ENCODE measurements around the gene DAGLB.

DAGLB gene

GRCh38 chr7:6385110-6385781, 62.5 kb downstream of the DAGLB start:
- no peak for TF ChIP-seq CTCF (IDR thresholded peaks at IDR 0.05)

DNA sequence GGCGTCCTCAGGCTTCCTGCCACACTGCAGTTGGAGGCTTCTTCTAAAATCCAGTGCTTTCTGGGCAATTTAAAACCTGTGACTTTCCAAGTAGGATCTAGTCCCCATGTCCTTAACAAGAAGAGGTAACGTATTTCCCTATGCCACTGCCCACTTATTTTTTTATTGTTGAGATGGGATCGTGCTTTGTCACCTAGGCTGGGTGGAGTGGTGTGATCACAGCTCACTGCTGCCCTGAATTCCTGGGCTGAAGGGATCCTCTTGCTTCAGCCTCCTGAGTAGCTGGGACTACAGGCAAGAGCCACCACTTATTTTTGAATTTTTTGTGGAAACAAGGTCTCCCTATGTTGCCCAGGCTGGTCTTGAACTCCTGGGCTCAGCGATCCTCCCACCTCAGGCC, 63.4 kb downstream of the DAGLB start:
- TF ChIP-seq CTCF (IDR thresholded peaks at IDR 0.05), result no peak

GRCh38 chr7:6382817-6383216, 64.9 kb downstream of the DAGLB start:
- TF ChIP-seq CTCF (IDR thresholded peaks at IDR 0.05), result no peak

GRCh38 chr7:6380310-6381095, 67.3 kb downstream of the DAGLB start:
- no peak for TF ChIP-seq CTCF (IDR thresholded peaks at IDR 0.05)

- no peak for TF ChIP-seq CTCF (IDR thresholded peaks at IDR 0.05)
Observed at GRCh38 chr7:6379886-6380285, 67.9 kb downstream of the DAGLB start.

DNA sequence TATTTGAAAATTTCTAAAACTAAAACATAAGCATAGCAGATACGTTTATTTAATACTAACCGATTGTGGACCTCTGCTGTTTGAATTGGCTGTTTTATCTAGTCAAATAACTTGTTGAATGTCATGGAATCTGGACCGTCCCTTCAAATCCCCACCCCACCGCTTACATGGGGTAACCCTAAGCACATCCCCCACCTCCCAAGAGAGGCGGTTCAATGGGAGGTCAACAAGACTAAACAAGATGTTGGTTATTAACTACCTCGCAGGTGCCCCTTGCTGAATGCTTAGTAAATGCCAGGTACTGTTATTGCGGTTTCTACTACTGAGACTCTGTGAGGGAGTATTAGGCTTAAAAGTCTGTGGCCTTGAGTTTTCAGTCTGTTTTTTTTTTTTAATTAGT, 70.9 kb downstream of the DAGLB start:
- TF ChIP-seq CTCF (IDR thresholded peaks at IDR 0.05), result no peak

DNA sequence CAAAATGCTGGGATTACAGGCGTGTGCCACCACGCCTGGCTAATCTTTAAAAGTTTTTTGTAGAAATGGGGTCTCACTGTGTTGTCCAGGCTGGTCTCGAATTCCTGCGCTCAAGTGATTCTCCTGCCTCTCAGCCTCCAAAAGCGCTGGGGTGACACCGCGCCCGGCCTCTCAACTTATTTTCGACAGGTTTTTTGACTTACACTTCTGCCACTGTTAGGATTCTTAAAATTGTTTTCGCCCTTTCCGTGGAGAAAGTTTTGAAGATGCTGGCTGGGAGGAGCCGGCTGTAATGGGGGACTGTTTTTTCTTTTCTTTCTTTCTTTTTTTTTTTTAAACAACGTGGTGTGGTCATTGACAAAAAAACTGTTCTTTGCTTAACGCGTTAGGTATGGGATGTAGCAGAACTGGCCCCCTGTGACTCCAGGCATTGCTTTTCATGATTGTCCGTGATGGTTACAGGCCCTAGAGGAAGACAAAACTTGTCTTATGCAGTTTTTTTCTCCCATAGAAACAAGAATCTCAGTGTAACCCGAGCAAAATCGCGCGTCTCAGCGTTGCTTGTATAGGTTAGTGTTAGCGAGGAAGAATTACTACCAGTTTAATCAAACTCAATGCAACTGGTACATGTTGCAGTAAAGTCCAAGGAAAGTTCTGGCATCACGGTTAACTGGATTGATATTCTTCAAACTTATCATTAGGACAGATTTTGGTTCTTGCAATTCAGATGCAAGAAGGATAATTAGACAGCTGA, 72.2 kb downstream of the DAGLB start:
- TF ChIP-seq CTCF (IDR thresholded peaks at IDR 0.05), result no peak
